Muscle of arm (tissue), 12 donors: ENCODE data around the gene MLST8. TPM values are rescaled to one million over a fixed set of nuclear protein-coding genes. Genes with fewer than 3 reads are reported as not detected.

ENCODE experiments used
- DNase-seq: peaks from one replicate; pipeline ENCODE4 v3.0.0-alpha.2; 2013
- polyA plus RNA-seq, 12 donors: library from polyadenylated mRNA; unstranded; fragments of 120-200 nt; gene quantifications; one replicate each; pipeline ENCODE4 v1.2.1, GENCODE V29; 2013; ENCODE audit not compliant: insufficient read length in 12 of 12

MLST8 gene
- polyA plus RNA-seq, 12 donors = 26.6 to 47.2 (median 30.3) TPM; not detected in 1

DNA sequence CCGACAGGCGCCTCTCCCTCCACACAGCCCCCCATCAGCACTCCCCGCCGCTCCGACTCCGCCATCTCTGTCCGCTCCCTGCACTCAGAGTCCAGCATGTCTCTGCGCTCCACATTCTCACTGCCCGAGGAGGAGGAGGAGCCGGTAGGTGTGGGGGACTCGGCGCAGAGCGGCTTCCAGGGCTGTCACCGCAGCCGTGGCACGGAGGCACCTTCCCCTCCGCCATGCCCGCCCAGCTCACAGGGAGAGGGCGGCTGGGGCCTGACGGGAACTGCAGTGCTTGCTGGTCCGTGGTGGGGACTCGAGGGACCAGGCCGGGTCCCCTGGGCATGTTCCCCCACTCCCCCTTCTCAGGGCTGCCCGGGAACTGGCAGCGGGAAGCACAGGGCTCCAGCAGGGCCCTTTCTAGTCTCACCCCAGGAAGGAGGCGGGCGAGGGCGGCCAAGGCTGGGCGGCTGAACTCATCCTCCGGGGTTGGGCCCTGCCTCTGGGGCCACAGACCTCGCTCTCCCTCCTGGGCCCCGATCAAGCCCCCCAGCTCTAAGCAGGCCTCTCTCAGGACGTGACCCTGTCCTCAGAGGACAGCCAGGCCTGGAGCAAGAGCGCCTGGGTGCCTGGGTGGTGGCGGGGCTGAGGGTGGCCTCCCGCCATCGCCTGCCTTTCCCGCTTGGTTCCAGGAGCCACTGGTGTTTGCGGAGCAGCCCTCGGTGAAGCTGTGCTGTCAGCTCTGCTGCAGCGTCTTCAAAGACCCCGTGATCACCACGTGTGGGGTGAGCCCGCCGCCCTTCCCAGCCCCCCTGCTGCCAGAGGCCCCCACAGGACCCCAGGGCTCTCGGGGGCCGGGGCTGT is 34.4 kb upstream of the MLST8 start:
- DNase-seq = no peak

DNA sequence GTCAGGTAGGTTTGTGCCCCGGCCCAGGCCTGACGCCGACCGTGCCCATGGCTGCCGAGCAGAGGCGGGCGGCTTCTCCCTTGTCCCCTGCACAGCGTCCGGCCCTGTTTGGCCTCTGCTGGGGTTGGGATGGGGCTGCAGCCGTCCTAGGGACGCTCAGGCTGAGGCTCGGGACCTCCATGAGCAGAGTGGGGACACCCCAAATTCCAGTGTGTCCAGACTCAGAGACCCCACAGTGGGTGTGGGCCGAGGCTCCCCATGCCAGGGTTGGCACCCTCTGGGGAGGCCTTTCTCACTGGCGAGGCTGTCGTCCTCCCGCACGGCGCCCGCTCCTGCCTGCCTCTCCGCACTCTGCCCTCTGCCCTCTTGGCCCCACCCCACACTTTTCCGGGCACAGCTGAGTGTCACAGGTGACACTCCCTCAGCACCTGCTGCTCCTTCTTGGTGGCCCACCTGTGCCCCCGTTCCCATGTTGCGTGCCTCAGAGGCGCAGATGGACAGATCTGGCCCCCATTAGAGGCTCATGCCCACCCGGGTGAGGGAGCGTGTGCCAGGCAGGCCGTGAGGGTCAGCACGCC is 33.6 kb upstream of the MLST8 start:
- DNase-seq = no peak

DNA sequence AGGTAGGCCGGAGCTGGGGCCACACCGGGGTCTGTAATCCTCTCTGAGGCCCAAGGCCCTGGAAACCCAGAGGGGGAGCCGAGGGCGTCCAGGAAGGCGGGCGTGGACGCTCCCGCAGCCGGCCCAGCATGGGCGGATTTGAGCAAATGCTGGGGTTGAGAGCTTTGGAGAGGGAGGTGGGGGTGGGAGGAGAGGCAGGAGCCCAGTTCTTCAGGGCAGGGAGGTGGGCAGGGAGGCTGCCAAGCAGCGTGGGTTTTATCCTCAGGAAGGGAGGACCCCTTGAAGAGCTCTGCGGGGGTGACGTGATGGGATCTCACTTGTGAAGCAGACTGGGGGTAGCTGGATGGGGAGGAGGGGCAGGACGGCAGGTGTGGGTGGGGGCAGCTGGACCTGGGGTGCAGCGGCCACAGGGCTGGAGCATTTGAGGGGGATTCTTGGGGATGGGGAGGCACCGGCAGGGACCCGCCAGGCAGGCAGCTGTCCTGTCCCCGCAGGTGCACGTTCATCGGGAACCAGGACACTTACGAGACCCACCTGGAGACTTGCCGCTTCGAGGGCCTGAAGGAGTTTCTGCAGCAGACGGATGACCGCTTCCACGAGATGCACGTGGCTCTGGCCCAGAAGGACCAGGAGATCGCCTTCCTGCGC is 32.4 kb upstream of the MLST8 start:
- no peak for DNase-seq

DNA sequence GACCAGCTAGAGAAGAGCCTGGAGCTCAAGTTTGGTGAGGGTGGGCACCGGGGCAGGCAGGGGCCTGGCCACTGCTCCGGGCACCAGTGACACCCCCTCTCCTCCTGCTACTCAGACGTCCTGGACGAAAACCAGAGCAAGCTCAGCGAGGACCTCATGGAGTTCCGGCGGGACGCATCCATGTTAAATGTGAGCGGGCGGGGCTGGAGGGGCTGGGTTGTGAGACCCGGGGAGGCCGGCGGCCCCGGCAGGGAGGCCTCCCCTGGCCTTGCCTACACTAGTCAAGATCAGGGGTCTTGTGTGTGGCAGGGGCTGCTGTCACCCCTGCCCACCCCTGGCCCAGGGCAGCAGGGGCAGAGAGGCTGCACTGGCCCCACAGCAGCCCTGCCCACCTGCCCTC is 31.9 kb upstream of the MLST8 start:
- DNase-seq = no peak

DNA sequence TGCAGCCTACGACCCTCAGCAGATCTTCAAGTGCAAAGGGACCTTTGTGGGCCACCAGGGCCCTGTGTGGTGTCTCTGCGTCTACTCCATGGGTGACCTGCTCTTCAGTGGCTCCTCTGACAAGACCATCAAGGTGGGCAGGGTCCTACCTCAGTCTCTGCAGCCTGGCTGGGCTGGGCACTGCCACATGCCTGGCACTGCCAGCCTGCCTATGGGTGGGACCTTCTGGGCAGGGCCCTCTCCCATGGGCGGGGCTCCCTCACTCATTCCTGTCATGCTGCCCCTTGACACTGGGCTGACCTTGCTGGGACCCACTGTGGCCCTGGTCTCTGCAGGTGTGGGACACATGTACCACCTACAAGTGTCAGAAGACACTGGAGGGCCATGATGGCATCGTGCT is 31.3 kb upstream of the MLST8 start:
- no peak for DNase-seq

DNA sequence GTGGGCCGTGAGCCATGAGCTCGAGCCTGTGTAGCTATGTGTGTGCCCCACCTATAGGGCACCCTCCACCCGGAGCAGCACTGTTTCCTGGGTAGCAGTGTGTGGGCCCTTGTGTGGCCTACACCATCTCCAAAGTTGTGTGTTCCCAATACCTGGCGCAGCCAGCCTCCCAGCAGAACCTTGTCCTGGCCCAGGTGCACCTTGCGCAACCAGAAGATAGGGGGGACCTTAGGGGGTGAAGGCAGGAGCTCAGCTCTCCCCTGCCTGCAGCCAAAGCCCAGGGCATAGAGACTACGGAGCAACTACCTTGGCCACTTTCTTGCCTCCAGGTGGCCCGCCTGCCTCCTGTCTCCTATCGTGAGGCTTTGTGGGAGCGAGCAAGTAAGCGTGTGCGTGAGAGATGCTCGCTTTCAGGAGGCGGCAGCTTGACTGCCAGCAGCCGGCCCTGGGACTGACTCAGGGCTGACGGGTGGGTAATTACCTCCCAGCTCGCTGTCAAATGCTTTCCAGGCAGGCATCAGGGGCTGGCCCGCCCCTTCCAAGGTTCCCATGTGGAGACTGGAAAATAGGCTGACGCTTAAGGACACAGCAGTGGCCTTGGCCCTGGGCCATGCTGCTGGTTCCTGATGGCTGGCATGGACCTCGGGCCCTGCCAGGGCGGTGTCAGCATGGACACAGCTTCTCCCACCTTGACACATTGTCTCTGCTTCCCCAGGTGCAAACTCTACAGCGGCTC is 30.7 kb upstream of the MLST8 start:
- DNase-seq = no peak

DNA sequence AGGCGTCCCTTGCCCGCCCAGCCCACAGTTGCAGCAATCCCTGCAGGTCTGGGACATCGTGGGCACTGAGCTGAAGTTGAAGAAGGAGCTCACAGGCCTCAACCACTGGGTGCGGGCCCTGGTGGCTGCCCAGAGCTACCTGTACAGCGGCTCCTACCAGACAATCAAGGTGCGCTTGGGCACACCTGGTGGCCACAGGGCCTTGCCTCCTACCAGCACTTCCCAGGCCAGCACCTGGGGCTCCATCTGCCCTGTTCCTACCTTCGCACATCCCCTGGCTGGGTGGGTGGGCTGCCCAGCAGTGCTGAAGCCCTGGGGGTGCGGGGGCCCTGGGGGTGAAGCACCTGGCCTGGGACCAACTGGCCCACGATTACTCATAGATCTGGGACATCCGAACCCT is 29.8 kb upstream of the MLST8 start:
- DNase-seq = no peak

DNA sequence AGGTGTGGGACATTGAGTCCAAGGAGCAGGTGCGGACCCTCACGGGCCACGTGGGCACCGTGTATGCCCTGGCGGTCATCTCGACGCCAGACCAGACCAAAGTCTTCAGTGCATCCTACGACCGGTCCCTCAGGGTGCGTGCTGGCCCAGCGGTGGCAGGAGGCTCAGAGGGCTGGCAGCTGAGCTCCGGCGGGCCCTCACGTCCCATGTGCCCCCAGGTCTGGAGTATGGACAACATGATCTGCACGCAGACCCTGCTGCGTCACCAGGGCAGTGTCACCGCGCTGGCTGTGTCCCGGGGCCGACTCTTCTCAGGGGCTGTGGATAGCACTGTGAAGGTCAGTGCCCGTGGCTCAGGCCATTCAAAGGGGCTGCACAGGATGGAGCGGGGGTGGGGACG is 29.2 kb upstream of the MLST8 start:
- DNase-seq = no peak

DNA sequence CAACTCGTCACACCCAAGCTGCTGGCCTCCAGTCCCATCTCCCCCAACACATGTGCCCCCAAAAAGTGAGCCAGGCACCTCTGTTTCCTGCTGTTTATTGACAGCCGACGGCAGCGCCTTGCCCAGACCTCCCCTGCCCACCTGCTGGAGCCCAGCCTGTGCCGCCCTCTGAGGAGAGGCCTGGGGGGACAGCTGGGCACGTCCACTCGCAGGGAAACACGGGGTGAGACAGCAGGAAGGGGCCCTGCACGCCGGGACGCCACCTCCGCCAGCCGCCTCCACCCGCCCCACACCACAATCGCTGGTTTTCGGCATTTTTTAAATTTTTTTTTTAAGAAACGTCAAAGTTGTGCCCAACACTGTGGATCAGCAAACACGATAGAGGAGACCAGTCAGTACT is 28.2 kb upstream of the MLST8 start:
- DNase-seq = no peak

DNA sequence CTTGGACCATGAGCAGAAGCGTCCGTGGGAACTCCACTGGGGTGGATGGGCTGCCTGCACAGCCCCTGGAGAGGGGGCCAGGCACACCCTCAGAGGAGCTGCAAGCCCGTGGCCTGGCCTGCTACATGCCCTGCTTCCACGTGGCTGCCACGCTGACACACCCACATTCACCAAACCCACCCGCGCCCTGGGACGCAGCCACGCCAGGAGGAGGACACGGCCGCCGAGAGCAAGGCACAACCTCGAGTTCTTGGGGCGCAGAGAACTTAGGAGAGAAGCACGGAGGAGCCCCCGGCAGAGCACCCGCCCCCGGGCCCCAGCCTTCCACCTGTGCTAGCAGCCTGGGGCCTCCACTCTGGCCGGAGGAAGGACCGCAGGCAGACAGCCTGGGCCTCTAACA is 27.7 kb upstream of the MLST8 start:
- DNase-seq = no peak

DNA sequence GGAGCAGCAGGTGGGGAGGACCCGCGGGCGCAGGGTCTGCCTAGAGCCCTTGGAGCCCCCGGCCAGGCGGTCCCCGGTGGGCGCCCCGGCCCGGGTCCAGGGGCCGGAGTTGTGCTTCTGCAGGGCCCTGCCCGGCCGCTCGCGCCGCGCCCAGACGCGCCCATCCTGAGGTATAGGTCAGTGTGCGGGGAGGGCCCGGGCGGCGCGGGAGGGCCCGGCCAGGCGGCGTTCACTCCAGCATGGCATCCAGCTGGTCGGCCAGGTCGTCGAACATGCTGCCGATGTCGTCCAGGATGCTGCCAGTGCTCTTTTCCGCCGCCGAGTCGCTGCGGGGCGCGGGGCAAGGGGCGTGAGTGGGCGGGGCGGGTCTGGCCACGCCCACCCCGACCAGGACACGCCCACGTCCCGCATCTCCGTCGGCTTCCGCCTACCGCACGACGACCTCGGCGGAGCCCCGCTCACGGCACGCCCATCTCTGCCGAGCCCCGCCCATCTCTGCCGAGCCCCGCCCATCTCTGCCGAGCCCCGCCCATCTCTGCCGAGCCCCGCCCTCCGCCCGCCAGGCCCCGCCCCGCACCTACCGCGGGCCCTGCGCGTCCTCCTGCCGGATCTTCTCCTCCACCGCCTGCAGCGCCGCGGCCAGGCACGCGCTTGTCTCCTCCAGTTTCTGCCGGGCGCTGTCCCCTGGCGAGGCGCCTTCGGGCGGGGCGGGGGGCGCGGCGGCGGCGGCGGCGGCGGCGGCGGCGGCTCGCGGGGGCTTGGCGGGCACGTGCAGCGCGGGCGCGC is 26.7 kb upstream of the MLST8 start:
- DNase-seq = no peak

DNA sequence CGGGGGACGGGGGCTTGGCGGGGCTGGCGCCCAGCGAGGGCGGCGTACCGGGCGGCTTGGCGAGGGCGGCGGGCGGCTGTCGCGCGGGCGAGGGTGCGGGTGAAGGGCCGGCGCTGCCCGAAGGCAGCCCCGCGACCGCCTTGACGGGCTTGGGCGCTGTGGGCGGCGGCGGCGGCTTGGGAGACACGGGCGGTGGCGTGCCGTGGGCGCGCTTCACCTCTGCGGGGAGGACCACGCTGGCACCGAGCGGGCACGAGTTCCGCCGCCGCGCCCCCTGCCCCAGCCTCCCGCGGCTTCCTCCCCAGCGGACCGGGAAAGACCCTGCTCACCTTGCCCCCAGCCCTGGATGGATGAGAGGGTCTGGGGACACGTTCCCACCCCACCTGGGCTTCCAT is 26.1 kb upstream of the MLST8 start:
- no peak for DNase-seq

DNA sequence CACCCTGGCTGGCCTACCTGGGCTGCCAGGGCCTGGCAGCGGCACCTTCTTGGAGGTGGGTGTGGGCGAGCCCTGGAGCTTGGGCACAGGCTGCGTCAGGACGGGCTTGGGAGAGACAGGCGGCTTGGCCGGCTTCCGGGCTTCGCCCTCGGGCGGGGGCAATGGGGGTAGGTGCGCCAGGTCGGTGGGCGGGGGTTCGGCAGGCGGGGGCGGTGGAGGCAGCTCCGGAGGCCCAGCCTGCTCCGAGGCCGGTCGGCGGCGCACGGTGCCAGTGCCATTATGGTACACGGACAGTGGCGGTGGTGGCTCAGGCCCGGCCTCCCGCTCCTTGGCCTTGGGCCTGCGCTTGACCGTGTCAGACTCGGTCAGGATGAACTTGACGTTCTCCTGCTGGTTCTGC is 25.7 kb upstream of the MLST8 start:
- DNase-seq = no peak

DNA sequence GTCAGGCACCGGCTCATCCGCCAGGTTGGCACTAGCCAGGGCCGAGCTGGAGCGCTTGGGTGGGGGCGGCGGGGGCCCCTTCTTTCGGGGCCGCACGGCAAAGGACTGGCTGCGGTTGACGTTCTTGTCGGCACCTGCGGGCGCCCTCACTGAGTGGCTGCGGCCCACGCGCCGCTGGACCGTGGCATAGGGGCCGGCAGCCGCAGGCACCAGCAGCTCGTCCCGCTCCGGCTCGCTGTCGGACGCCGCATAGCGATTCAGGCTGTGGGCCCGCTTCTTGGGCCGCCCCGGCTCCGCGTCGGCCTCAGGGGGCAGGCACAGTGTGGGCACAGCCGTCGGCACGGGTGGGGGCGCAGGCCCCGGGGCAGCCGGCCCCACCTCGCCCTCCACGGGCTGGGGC is 24.8 kb upstream of the MLST8 start:
- no peak for DNase-seq

DNA sequence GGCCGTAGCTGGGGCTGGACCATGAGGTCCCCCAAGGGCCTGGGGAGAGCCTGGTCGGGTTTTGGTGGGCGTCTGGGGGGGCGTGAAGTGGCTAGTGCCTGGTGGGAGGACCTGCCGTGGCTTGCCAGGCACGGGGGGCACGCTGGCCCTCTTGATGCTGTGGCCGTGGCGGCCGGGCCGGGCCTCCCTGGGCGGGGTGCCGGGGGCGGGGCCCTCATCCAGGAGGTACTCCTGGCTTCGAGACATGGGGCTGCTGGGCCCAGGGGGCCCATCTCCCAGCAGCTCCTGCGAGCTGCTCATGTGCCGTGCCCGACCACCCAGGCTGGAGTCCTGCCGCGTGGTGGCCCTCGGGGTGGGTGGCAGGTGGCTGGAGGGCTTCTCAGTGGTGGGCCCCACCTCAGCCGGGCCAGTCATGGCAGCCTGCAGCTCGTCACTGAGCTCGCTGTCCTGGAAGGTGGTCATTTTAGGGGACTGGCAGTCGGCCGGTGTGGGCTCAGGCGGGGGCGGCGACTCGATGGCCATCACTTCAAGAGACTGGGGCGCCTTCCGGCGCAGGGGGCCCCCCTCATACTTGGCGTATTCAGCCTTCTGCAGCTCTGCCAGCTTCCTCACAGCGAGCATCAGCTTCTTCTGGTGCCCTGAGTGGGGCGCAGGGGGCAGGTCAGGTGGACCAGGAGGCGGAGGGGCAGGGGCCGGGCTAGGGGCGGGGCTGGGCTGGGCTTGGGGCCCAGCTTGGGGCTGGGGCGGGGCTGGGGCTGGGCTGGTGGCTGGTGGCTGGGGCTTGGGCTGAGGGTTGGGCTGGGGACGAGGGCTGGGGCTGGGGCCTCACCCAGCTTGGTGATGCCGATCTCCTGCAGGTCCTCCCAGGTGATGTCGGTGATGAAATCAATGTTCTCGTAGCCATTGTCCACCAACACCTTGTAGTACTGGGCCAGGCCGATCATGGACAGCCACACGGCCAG is 24.0 kb upstream of the MLST8 start:
- no peak for DNase-seq

DNA sequence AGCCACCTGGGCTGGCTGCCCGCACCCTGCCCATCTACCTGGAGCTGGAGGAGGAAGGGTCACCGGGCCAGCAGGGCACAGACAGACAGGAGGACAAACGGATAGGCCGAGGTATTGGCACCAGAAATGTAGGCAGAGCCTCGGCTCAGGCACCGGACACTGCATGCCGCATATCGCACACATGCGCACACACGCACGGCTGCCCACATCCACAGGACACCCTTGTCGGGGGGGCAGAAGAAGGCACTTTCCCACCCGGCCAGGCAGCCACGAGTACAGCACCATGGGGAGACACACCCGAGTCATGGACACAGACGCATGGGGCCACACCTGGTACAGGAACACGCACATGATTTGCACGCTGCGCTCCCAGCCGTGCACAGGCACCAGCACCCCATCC is 23.3 kb upstream of the MLST8 start:
- no peak for DNase-seq

DNA sequence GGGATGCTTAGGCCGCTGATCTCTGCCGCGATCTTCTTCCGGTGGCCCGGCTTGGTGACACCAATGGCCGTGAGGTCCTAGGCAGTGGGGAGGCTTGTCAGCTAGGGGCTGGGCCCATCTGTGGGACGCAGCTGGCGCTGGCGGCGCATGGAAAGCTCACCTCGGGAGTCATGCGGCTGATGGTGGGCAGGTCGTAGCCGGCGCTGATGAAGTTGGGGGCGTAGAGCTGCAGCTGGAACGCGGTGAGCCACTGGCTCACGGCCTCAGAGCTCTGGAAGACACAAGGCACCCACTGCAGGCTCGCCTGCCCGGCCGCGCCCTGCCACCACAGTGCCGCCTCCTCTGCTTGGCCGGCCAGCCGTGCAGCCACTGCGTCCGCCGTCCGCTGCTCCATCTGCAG is 21.6 kb upstream of the MLST8 start:
- DNase-seq = no peak

DNA sequence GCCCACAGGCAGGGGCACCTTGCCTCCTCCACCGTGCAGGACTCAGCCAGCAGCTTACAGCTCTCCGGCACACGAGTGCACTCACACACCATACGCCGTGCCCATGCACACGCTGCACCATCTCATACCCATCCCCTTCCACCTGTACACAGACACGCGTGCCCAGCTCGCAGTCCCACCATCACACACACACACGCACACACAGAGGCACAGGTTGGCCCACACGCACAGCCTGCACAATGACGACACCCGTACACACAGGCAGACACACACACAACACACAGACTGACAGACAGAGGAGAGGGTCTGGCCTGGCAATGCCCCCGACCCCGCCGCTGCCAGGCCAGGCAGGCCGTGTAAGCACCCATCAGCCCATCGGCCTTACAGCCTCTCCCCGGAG is 20.9 kb upstream of the MLST8 start:
- no peak for DNase-seq

DNA sequence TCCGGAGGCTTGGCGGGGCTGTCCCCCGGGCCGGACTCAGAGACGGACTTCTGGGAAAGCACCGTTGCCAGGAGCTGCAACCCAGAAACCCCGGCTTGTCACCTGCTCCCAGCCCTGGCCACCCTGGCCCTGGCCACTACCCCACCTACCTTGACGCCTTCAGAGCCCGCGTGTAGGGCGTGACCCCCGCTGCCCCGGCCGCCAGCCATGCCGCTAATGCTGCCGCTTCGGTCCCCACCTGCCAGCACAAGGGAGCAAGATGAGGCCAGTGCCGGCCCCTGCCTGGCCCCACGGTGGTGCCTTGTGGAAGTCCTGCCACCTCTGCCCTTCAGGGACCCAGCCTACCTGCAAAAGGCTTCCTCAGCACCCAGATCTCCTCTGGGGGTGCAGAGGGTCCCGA is 20.3 kb upstream of the MLST8 start:
- DNase-seq = no peak

DNA sequence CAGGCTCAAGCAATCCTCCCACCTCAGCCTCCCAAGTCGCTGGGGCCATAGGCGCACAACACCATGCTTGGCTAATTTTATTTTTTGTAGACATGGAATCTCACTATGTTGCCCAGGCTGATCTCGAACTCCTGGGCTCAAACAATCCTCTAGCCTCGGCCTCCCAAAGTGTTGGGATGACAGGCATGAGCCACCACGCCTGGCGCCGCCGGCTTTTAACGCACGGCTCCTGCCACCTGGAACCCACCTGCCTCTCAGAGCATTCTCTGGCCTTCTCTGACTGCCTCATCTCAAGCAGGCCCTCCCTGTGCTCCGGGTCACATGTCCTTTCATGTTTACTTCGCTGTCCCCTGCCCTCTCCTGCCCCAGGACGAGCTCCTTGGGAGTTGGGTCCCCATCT is 19.2 kb upstream of the MLST8 start:
- no peak for DNase-seq

DNA sequence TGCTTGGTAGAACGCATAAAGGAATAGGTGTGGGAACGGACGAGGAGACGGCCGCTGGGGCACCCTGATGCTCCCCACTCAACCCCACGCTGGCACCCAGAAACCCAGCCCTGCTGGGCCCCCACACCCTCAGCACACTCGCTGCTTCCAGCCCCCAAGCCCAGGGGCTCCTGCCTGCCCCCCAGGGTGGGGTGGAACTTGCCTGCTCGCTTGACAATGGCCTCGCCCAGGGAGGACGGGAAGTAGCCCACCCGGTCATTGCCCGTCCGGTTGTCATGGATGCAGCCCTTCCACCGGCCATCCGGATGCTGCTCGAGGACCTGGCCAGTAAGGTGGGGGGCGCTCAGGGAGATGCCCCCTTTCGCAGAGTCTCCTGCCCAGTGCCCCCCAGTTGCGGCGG is 18.7 kb upstream of the MLST8 start:
- DNase-seq = no peak
